AG10803 (cell line): ENCODE measurements around the gene VSIG10L2.

Source experiments
- DNase-seq: peaks from one replicate; pipeline ENCODE4 v3.0.0; 2010; ENCODE audit warnings: low read depth
- H3K4me3 ChIP-seq: 2 replicates; pipeline ENCODE4 v1.5.1; 2011; ENCODE audit warnings: mild to moderate bottlenecking, low read length, control low read depth
- CTCF ChIP-seq: conservative IDR thresholded peaks from 2 replicates; pipeline ENCODE4 v1.5.1; 2011; ENCODE audit warnings: mild to moderate bottlenecking, low read length, control low read depth, inconsistent platforms

VSIG10L2 gene

GRCh38 chr11:125953401-125953935 is 7.6 kb downstream of the VSIG10L2 start:
- no peak overlapping the region for H3K4me3 ChIP-seq
- no peak for TF ChIP-seq CTCF
- DNase-seq, result no peak

GRCh38 chr11:125954123-125954944 is 8.5 kb downstream of the VSIG10L2 start:
- DNase-seq, result no peak
- no peak for TF ChIP-seq CTCF
- H3K4me3 ChIP-seq, result no peak overlapping the region

GRCh38 chr11:125954945-125955640 is 9.2 kb downstream of the VSIG10L2 start:
- no peak overlapping the region for H3K4me3 ChIP-seq
- TF ChIP-seq CTCF, result no peak
- DNase-seq, result no peak

GRCh38 chr11:125955856-125956255 is 10.0 kb downstream of the VSIG10L2 start:
- H3K4me3 ChIP-seq, result no peak overlapping the region
- DNase-seq, result no peak
- TF ChIP-seq CTCF, result no peak

GRCh38 chr11:125956391-125957134 is 10.7 kb downstream of the VSIG10L2 start:
- no peak for TF ChIP-seq CTCF
- DNase-seq, result no peak
- no peak overlapping the region for H3K4me3 ChIP-seq

- DNase-seq, result no peak
- no peak for TF ChIP-seq CTCF
- H3K4me3 ChIP-seq, result no peak overlapping the region
Measured at GRCh38 chr11:125957618-125958332, 11.9 kb downstream of the VSIG10L2 start.
